Common myeloid progenitor, CD34-positive (primary cell): Measurements from ENCODE around the gene CRYBA4.
A peak's percentile ranks its signal among the peaks of the same experiment; 100 is the strongest.

Experiments
- CTCF ChIA-PET: fragments of 350-600 bp; sonication (Branson Sonifier 250); formaldehyde crosslinking; loops from one replicate; lab custom pipeline; 2021; ENCODE audit warnings: antibody characterized with exemption; lab: Charles Lee
- POLR2A ChIA-PET: fragments of 350-600 bp; sonication (Branson Sonifier 250); formaldehyde crosslinking; loops from one replicate; lab custom pipeline; 2021; ENCODE audit warnings: antibody characterized with exemption; lab: Charles Lee
- DNase-seq, 3 donors: peaks; one replicate each; pipeline versions ENCODE4 v3.0.0 to v3.0.0-alpha.2; 2013
- H3K27ac ChIP-seq, 2 experiments: 1 replicate in 1 of 2; 2 replicates in 1 of 2; pipeline ENCODE4 v1.7.0; 2013; ENCODE audit warnings: inconsistent platforms in 2 of 2, low read length in 2 of 2, mild to moderate bottlenecking in 2 of 2, low read depth in 1 of 2, moderate library complexity in 1 of 2; ENCODE audit not compliant: severe bottlenecking in 2 of 2, insufficient read depth in 1 of 2, poor library complexity in 1 of 2
- H3K27me3 ChIP-seq, 5 experiments: replicated peaks in 2 of 5; 1 replicate in 3 of 5; 2 replicates in 2 of 5; pipeline versions ENCODE4 v1.6.1 to v1.7.0; 2013; ENCODE audit warnings: low read length in 4 of 5, mild to moderate bottlenecking in 2 of 5, moderate library complexity in 2 of 5, inconsistent platforms in 1 of 5; ENCODE audit not compliant: insufficient read depth in 5 of 5, control insufficient read depth in 4 of 5
- H3K36me3 ChIP-seq, 4 experiments: 1 replicate in 2 of 4; 2 replicates in 2 of 4; pipeline versions ENCODE4 v1.6.1 to v1.7.0; 2013; ENCODE audit warnings: low read length in 3 of 4, control low read depth in 1 of 4, mild to moderate bottlenecking in 1 of 4; ENCODE audit not compliant: control insufficient read depth in 4 of 4, insufficient read depth in 4 of 4
- H3K4me1 ChIP-seq, 4 experiments: 1 replicate in 3 of 4; 2 replicates in 1 of 4; pipeline versions ENCODE4 v1.6.1 to v1.7.1; 2013; ENCODE audit warnings: low read length in 3 of 4, mild to moderate bottlenecking in 3 of 4, control low read depth in 1 of 4, inconsistent platforms in 1 of 4, moderate library complexity in 1 of 4; ENCODE audit not compliant: control insufficient read depth in 4 of 4, insufficient read depth in 4 of 4; ENCODE audit errors: control extremely low read depth in 1 of 4
- H3K4me3 ChIP-seq, 7 experiments: 1 replicate in 4 of 7; 2 replicates in 3 of 7; pipeline versions ENCODE4 v1.5.1 to v1.7.0; 2013; ENCODE audit warnings: mild to moderate bottlenecking in 7 of 7, low read length in 6 of 7, moderate library complexity in 6 of 7, inconsistent platforms in 2 of 7, low read depth in 2 of 7, control low read depth in 1 of 7; ENCODE audit not compliant: insufficient read depth in 4 of 7, control insufficient read depth in 1 of 7; ENCODE audit errors: extremely low read depth in 1 of 7
- H3K9me3 ChIP-seq, 5 experiments: 1 replicate in 4 of 5; 2 replicates in 1 of 5; pipeline versions ENCODE4 v1.6.1 to v1.7.1; 2013; ENCODE audit warnings: low read length in 4 of 5, mild to moderate bottlenecking in 2 of 5, inconsistent platforms in 1 of 5, low read depth in 1 of 5, moderate library complexity in 1 of 5; ENCODE audit not compliant: control insufficient read depth in 4 of 5, insufficient read depth in 2 of 5; ENCODE audit errors: control extremely low read depth in 1 of 5
- WGBS: methylation state at CpG from one replicate; pipeline ENCODE4 v1.1.5; 2013; ENCODE audit not compliant: insufficient coverage; 5-methylcytosine and 5-hydroxymethylcytosine counted together

The CRYBA4 gene

GRCh38 chr22:26658671-26659478 is 37.1 kb downstream of the CRYBA4 start:
- Histone ChIP-seq H3K4me3 (peak overlapping the region in 6 of 7 experiments; percentile 48 to 75 (median 64)), H3K9me3 (no peaks in the 10 kb centered on the region), H3K4me1 (peaks cover 2 to 30% (median 27%) of the 10 kb centered on the region in 4 experiments), H3K27me3 (peaks cover 0 to 6% (median 5%) of the 10 kb centered on the region in 5 experiments), H3K36me3 (no peaks in the 10 kb centered on the region), H3K27ac (no peak overlapping the region)
- POLR2A ChIA-PET = interaction anchor here (1.1 kb wide), 1 partner anchor 15 kb away, joined by 4 read pairs; no protein-coding TSS in a partner anchor
- WGBS = 1% methylated on average over 22 of the region's 27 CpGs
- peak; percentile 73 to 94 (median 93) for DNase-seq
- CTCF ChIA-PET = no interaction called here

GRCh38 chr22:26660356-26660755 is 38.6 kb downstream of the CRYBA4 start:
- POLR2A ChIA-PET = no interaction called here
- DNase-seq = no peak
- Histone ChIP-seq H3K27ac (no peak overlapping the region), H3K9me3 (no peaks in the 10 kb centered on the region), H3K36me3 (no peaks in the 10 kb centered on the region), H3K4me1 (peaks cover 4 to 30% (median 29%) of the 10 kb centered on the region in 4 experiments), H3K27me3 (peaks cover 0 to 6% (median 5%) of the 10 kb centered on the region in 5 experiments), H3K4me3 (no peak overlapping the region)
- CTCF ChIA-PET = interaction anchor here (1.2 kb wide), 1 partner anchor 293 kb away, joined by 3 read pairs; no protein-coding TSS in a partner anchor
- WGBS = 97% methylated on average over 4 of the region's 6 CpGs

- peaks cover 0 to 6% (median 5%) of the 10 kb centered on the region in 5 experiments for H3K27me3 ChIP-seq
- no peak overlapping the region for H3K4me3 ChIP-seq
- H3K9me3 ChIP-seq = no peaks in the 10 kb centered on the region
- no peak overlapping the region for H3K27ac ChIP-seq
- no peaks in the 10 kb centered on the region for H3K36me3 ChIP-seq
- H3K4me1 ChIP-seq = peaks cover 5 to 33% (median 30%) of the 10 kb centered on the region in 4 experiments
- ChIA-PET CTCF (interaction anchor here (1.2 to 1.4 kb wide), 2 partner anchors 19 to 293 kb away, joined by 3 read pairs; no protein-coding TSS in a partner anchor), POLR2A (no interaction called here)
- 96% methylated on average over 5 of the region's 7 CpGs for WGBS
- DNase-seq = no peak
These were observed 39.3 kb downstream of the CRYBA4 start for GRCh38 chr22:26660961-26661578.

GRCh38 chr22:26662160-26662559 is 40.4 kb downstream of the CRYBA4 start:
- Histone ChIP-seq H3K27me3 (peaks cover 0 to 6% (median 3%) of the 10 kb centered on the region in 5 experiments), H3K4me3 (no peak overlapping the region), H3K4me1 (peaks cover 5 to 29% (median 26%) of the 10 kb centered on the region in 4 experiments), H3K9me3 (no peaks in the 10 kb centered on the region), H3K36me3 (no peaks in the 10 kb centered on the region), H3K27ac (no peak overlapping the region)
- CTCF ChIA-PET = interaction anchor here (0.8 to 3.1 kb wide), 5 partner anchors 20 to 261 kb away, joined by 3 to 7 read pairs (median 3); no protein-coding TSS in a partner anchor
- DNase-seq = no peak
- POLR2A ChIA-PET = no interaction called here
- WGBS = 100% methylated on average over 2 of the region's 2 CpGs

GRCh38 chr22:26663374-26663923 is 41.7 kb downstream of the CRYBA4 start:
- Histone ChIP-seq H3K36me3 (no peaks in the 10 kb centered on the region), H3K4me1 (peaks cover 5 to 17% (median 14%) of the 10 kb centered on the region in 4 experiments), H3K27me3 (no peaks in the 10 kb centered on the region), H3K27ac (no peak overlapping the region), H3K9me3 (no peaks in the 10 kb centered on the region), H3K4me3 (no peak overlapping the region)
- ChIA-PET CTCF (interaction anchor here (2.4 to 4.5 kb wide), 3 partner anchors 8 to 182 kb away, joined by 7 to 33 read pairs (median 7); no protein-coding TSS in a partner anchor), POLR2A (no interaction called here)
- WGBS = 92% methylated on average over 6 of the region's 9 CpGs
- no peak for DNase-seq

- H3K27ac ChIP-seq = no peak overlapping the region
- no peaks in the 10 kb centered on the region for H3K36me3 ChIP-seq
- no peaks in the 10 kb centered on the region for H3K9me3 ChIP-seq
- 52% methylated on average over 4 of the region's 4 CpGs for WGBS
- POLR2A ChIA-PET = no interaction called here
- no peak overlapping the region for H3K4me3 ChIP-seq
- no peak for DNase-seq
- H3K4me1 ChIP-seq = peaks cover 4 to 17% (median 5%) of the 10 kb centered on the region in 4 experiments
- no peaks in the 10 kb centered on the region for H3K27me3 ChIP-seq
- CTCF ChIA-PET = interaction anchor here (0.8 to 4.5 kb wide), 12 partner anchors 8 to 271 kb away, joined by 3 to 33 read pairs (median 4); partner anchors contain the start of genes HPS4, MIAT and SRRD
These were observed 44.1 kb downstream of the CRYBA4 start for GRCh38 chr22:26665813-26666231.
